Ascending aorta (tissue), 2 donors: ENCODE measurements around the gene ZNF181. TPM values are rescaled to one million over a fixed set of nuclear protein-coding genes. Genes with fewer than 3 reads are reported as not detected.

Source experiments
- DNase-seq, 2 donors: peaks; one replicate each; pipeline ENCODE4 v3.0.0-alpha.2; 2019; ENCODE audit warnings: low spot score in 2 of 2
- H3K27ac ChIP-seq, 2 donors: fragments of 200-600 bp; sonication (generic); one replicate each; pipeline ENCODE4 v1.5.1; 2016 to 2017; ENCODE audit warnings: mild to moderate bottlenecking in 1 of 2
- H3K27me3 ChIP-seq: fragments of 200-600 bp; sonication (generic); one replicate; pipeline ENCODE4 v1.5.1; 2017
- H3K36me3 ChIP-seq, 2 donors: fragments of 200-600 bp; sonication (generic); one replicate each; pipeline ENCODE4 v1.5.1; 2016
- H3K4me1 ChIP-seq, 2 donors: fragments of 200-600 bp; sonication (generic); one replicate each; pipeline ENCODE4 v1.5.1; 2016 to 2017; ENCODE audit warnings: mild to moderate bottlenecking in 1 of 2
- H3K4me3 ChIP-seq, 2 donors: fragments of 200-600 bp; sonication (generic); one replicate each; pipeline ENCODE4 v1.5.1; 2016 to 2017; ENCODE audit warnings: mild to moderate bottlenecking in 1 of 2
- H3K9me3 ChIP-seq, 2 donors: fragments of 200-600 bp; sonication (generic); one replicate each; pipeline ENCODE4 v1.5.1; 2016
- CTCF ChIP-seq, 3 experiments: fragments of 200-600 bp in 2 of 3; fragments of 450-650 bp in 1 of 3; sonication (generic) in 2 of 3; IDR thresholded peaks; one replicate each; pipeline ENCODE4 v1.5.1; 2016 to 2019; ENCODE audit warnings: antibody characterized with exemption in 3 of 3, mild to moderate bottlenecking in 1 of 3, moderate library complexity in 1 of 3
- intact Hi-C: fragments of 100-400 bp; cut with DNase I; formaldehyde crosslinking; loops from one replicate; pipeline ENCODE4 v1.15.1; 2023
- total RNA-seq: library from RNA; depleted of rRNA; stranded (reverse); fragments of >200 nt; gene quantifications from one replicate; pipeline ENCODE4 v1.1.0, GENCODE V29; 2016

ZNF181 gene
- total RNA-seq, 1 donor from 2014 or later, result 1.9 TPM

- no peak for TF ChIP-seq CTCF (IDR thresholded peaks at IDR 0.05)
- no peak for DNase-seq
Measured at GRCh38 chr19:34692549-34692948, 41.5 kb upstream of the ZNF181 start.

GRCh38 chr19:34707661-34708060 lies 26.4 kb upstream of the ZNF181 start:
- H3K4me1 ChIP-seq, result no peaks in the 10 kb centered on the region
- no peaks in the 10 kb centered on the region for H3K27me3 ChIP-seq
- intact Hi-C loops, result no loop called here
- H3K27ac ChIP-seq, result no peak overlapping the region
- H3K9me3 ChIP-seq, result no peaks in the 10 kb centered on the region
- no peak for TF ChIP-seq CTCF (IDR thresholded peaks at IDR 0.05)
- DNase-seq, result no peak
- no peaks in the 10 kb centered on the region for H3K36me3 ChIP-seq
- no peak overlapping the region for H3K4me3 ChIP-seq

More at GRCh38 chr19:34692549-34692948, 41.5 kb upstream of the ZNF181 start:
- Histone ChIP-seq H3K27ac (no peak overlapping the region), H3K9me3 (peaks cover 5 to 28% of the 10 kb centered on the region in 2 donors), H3K27me3 (no peaks in the 10 kb centered on the region), H3K36me3 (no peaks in the 10 kb centered on the region), H3K4me3 (no peak overlapping the region), H3K4me1 (no peaks in the 10 kb centered on the region)
- intact Hi-C loops, result no loop called here

- no peaks in the 10 kb centered on the region for H3K27me3 ChIP-seq
- TF ChIP-seq CTCF (IDR thresholded peaks at IDR 0.05), result no peak
- H3K9me3 ChIP-seq, result no peaks in the 10 kb centered on the region
- H3K4me1 ChIP-seq, result no peaks in the 10 kb centered on the region
- no peaks in the 10 kb centered on the region for H3K36me3 ChIP-seq
- no peak overlapping the region for H3K27ac ChIP-seq
- H3K4me3 ChIP-seq, result no peak overlapping the region
- no peak for DNase-seq
- intact Hi-C loops, result loop anchor here (1.0 kb wide), 2 partner anchors 73 to 211 kb away; no protein-coding TSS in a partner anchor
Measured at GRCh38 chr19:34711890-34712289, 22.2 kb upstream of the ZNF181 start.

- no peak overlapping the region for H3K4me3 ChIP-seq
- H3K36me3 ChIP-seq, result no peaks in the 10 kb centered on the region
- no peaks in the 10 kb centered on the region for H3K9me3 ChIP-seq
- H3K27ac ChIP-seq, result no peak overlapping the region
- H3K4me1 ChIP-seq, result no peaks in the 10 kb centered on the region
- DNase-seq, result peak in 1 of 2 donors; percentile 67
- intact Hi-C loops, result loop anchor here (1.0 kb wide), 2 partner anchors 73 to 211 kb away; no protein-coding TSS in a partner anchor
- TF ChIP-seq CTCF (IDR thresholded peaks at IDR 0.05), result peak; percentile 57 to 79 (median 61)
- H3K27me3 ChIP-seq, result no peaks in the 10 kb centered on the region
Measured at GRCh38 chr19:34712395-34713261, 21.4 kb upstream of the ZNF181 start.

GRCh38 chr19:34713262-34713637 lies 20.8 kb upstream of the ZNF181 start:
- Histone ChIP-seq H3K27me3 (no peaks in the 10 kb centered on the region), H3K9me3 (no peaks in the 10 kb centered on the region), H3K4me1 (no peaks in the 10 kb centered on the region), H3K4me3 (no peak overlapping the region), H3K36me3 (no peaks in the 10 kb centered on the region), H3K27ac (no peak overlapping the region)
- intact Hi-C loops, result no loop called here
- DNase-seq, result no peak
- no peak for TF ChIP-seq CTCF (IDR thresholded peaks at IDR 0.05)
